OCI-M1 (cell line): ENCODE results near the gene TUBE1.
A peak's percentile ranks its signal among the peaks of the same experiment; 100 is the strongest.
"Not testable (repeated sequence)": the region's sequence is repeated elsewhere in the genome, so short reads cannot be mapped to it uniquely, and the experiment has no call there.

Experiments
- DNase-seq: peaks from one replicate; lab custom pipeline; 2025; lab: John Stamatoyannopoulos, UW

The TUBE1 gene

DNA sequence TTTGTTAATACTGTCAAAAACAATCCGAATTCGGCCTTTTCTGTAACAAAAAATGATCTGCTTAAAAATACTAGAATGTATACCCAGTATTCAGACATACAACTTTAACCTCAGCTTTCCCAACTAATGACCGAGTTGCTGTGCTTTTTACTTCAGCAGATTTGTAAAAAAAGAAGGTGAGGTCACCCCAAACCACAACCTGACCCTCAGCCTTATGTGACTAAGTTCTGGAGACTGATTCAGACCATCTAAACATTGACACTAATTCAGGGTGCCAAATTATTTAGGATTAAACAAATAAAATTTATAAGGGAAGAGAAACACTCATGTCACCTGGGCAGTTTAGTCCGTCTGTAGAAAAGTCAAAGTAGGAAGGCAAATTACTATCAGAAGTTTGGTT, 25.7 kb downstream of the TUBE1 start:
- no peak for DNase-seq

DNA sequence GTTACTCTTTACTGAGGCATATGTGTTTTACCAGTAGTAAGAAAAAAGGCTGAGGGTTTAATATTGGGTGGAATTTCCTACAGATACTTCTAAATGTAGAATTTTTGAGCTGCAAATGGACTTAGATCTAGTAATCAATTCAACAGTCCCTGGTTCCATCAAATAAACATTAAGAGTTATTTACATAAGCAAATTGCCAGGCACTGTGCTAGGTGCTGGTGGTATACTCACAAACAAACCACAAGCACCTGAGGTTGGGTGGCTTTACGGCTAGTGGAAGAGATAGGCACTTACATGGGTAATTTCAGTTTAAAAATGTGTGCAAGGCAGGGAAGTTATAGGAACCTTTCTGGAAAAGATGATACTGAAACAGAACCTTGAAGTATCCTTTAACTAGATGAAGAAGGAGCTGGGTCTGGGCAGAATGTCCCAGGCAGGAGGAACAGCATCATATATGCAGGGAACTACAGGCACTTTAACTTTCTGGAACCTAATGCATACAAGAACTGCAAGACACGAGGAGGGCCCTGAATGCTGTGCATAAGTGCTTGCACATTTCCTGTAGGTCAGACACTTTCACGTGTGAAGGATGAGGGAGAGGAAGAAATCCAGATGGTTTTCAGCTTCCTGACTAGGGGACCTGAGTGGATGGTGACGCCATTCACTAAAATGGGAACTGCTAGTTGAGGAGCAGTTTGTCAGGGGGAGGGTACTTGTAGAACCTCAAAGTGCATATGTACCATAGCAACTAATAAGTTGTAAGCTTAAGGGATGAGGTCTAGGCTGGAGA, 28.8 kb downstream of the TUBE1 start:
- DNase-seq, result no peak

DNA sequence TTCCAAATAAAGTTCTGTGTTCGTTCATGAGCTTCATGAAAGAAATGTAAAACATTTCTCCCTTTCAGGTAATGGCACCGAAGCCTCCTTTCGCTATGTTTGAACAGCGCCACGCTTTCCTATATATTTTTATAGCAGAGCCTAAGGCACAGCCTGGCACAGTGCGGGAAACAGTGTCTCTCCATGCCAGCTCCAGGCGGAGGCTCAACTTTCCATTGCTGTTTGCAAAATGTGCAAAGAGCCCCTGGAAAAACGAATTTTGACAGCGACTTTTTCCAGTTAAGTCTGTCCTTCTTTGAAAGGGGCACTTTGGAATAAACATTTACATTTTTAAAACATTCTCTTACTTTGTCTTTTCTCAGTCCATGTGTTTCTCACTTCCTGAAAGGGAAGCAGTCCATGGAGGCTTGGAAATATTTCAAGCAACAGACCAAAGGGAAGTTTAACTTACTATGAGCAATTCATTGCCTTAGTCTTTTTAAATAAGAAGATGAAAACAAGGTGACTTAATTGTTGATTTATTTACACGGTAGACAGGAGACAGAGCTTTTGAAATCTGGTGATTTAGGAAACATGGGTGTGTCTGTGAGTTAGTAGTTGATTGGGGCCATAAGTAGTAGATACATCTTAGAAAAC, 32.6 kb downstream of the TUBE1 start:
- DNase-seq, result no peak

DNA sequence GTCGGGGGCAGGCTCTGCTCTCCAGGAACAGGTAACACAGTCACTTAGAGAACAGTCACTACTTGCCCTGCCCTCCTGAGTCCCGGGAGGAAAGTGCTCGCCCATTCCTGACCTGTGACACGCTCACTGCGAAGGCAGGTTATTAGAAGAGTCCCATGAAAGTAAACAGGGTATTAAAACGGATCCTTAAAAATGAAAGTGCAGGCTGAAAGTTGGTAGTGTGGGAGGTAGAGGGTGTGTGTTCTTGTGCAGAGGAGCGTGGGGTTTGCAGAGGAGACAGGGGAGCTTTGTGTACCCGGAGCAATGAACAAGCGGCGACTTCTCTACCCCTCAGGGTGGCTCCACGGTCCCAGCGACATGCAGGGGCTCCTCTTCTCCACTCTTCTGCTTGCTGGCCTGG, 33.3 kb downstream of the TUBE1 start, which contains the start of gene CCN6:
Gene CCN6 (plus strand): TSS at position 104 of the 400 bp plus-strand sequence. CDS start 254 bp downstream, at position 358.
- DNase-seq, result no peak

DNA sequence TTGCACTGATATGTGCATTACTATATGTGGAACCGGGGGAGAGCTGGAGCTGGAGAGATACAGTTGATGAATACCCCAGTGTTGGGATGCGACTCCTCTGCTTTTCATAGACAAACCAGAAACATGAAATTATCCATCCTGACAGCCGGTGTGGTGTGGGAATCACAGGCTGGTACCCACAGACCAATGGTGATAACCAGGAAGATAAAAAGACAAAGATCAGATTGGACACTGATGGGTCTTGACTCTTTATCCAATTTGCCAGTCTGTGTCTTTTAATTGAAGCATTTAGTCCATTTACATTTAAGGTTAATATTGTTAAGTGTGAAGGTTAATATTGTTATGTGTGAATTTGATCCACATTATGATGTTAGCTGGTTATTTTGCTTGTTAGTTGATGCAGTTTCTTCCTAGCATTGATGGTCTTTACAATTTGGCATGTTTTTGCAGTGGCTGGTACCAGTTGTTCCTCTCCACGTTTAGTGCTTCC, 36.0 kb downstream of the TUBE1 start:
- not testable (repeated sequence) for DNase-seq

DNA sequence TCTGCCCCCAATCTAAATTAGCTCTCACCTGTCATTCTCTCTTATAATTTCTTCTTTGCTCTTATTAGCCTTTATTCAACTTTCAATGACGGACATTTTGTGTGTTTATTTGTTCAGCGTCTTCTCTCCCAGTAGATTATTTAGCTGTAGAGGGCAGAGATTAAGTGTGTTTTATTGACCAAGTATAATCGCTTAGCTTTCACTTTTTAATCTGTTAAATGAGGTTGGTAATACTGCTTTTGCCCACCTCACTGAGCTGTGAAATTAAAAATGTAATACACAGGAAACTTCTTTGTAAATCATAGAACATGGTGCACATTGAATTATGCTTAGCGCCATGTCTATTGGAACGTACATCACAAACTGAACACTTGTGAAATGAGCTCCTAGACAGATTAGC, 36.9 kb downstream of the TUBE1 start:
- DNase-seq, result no peak

DNA sequence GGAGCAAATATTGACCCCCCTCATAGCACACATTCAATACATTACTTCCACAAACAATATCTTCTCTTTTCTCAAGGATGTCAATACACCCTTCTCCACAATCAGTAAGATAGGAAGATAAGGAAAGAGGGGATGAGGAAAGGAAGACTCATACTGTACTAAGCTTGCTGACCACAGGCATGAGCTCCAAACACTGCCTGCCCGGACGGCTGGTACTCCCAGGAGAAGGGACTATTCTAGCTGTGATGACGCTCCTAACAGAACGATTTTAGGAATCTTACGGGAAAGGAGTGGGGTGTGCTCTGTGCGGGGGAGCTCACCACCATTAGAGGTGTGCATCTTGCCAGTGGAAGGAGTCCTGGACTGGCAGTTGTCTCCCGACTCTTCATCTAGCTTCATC, 37.3 kb downstream of the TUBE1 start:
- DNase-seq, result no peak

DNA sequence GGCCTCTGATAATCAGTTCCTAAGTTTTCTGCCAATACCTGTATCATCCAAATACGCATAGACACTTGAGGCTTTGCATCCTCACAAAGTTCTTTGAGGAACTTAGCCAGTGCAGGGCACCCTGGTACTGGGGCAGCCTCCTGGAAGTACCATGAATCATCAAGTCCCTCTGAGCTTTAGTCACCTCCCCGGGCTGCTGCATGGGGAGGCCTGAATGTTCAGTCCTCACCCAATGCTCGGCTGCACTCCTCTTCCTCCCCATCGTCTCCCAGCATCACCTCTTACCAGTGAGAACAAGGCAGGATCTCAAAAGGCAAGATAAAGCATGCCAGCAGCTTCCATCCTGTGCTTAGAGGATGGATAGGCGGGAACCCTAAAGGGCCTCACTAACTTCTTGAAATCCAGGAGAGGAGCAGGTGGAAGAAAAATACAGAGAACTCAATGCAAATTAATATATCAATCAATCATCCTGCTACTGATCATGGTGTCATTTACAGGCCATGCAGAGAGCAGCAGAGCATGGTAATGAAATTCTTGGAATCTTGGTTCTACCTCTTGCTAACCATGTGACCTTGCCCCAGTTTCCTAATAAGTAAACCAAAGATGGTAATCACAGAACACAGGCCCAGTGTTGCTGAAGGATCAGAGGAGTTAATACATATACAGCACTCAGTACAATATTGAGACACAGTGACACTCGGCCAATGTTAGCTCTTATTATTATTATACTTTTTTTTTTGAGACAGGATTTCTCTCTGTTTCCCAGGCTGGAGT, 38.1 kb downstream of the TUBE1 start:
- peak; percentile 26 for DNase-seq

DNA sequence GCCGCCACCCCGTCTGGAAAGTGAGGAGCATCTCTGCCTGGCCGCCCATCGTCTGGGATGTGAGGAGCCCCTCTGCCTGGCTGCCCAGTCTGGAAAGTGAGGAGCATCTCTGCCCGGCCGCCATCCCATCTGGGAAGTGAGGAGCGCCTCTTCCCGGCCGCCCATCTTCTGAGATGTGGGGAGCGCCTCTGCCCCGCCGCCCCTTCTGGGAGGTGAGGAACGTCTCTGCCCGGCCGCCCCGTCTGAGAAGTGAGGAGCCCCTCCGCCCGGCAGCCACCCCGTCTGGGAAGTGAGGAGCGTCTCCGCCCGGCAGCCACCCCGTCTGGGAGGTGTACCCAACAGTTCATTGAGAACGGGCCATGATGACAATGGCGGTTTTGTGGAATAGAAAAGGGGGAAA, 39.8 kb downstream of the TUBE1 start:
- not testable (repeated sequence) for DNase-seq

DNA sequence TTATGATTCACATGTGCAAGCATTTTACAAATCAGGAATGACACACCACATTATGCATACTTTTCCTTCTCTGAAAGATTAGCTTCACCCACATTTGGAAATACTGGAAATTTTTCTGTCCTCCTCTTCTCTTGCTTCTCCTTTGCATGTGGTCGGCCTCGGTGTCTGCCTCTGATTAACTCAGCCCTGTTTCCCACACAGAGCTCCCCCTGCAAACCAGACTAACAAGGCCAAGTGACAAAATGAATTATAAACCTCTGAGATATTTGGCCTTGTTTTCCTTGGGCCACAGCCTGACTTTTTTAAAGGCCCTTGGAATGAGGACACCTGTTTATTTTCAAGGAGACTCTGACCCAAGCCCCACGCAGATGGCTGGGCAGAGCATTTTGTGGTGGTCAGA, 42.4 kb downstream of the TUBE1 start:
- no peak for DNase-seq

DNA sequence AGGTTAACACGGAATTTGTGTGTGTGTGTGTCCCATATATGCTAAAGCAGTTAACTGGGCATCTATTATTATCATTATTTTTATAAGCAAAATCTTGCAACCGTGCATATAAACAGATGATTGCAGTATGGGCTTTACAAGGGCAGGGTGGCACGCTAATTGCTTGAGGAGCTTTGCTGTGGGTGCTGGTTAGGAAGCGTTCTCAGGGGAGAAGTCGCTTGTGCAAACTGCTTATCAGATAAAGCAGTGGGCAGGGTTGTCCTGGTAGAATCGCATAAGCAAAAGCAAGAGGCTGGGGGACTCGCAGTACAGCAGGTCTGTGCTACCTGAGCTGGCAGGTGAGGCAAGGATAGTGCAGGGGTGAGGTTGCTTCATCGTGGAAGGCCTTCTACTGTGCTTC, 43.1 kb downstream of the TUBE1 start:
- no peak for DNase-seq

DNA sequence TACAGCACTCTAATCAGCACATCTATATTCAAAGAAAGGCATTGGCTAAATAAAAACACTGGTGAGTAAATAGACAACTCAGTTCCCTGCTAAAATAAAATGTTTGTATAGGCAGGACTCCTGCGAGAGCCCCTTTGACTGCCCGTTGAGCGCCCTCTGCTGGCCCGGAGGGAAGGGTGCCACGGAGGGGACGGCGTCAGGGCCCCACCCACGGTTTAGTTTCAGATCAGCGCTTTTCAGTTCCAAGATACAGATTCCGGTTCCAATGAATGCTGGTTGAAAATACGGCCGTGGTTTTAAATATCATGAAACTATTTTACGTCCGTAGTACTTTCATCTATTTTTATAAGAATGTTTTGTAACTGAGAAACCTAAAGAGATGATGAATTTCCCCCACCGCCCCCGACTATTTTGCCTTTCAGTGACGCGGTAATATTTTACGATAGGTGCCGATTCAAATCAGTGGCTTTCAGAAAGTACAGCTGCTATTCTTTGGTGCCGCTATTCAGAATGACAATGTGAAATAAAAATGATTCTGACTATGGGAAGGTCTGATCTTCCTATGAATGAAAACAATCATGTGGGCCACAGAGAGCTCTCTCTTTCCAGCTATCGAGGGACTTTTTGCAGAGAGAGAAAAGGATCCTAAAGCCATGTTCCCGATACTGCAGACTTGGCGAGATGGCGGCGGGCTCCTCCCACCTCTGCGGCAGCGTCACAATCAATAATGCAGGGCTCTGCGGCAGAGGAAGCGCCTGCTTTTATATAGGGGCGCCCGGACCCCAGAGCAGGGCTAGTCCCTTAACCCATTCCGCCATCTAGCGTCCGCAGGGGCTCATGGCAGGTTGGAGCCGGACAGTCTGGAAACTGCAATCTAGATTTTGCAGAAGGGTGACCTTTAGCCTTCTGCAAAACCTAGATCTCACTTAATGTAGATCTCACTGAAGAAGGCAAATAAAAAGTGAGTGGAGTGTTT, 44.0 kb downstream of the TUBE1 start:
- DNase-seq, result peak; percentile 97

DNA sequence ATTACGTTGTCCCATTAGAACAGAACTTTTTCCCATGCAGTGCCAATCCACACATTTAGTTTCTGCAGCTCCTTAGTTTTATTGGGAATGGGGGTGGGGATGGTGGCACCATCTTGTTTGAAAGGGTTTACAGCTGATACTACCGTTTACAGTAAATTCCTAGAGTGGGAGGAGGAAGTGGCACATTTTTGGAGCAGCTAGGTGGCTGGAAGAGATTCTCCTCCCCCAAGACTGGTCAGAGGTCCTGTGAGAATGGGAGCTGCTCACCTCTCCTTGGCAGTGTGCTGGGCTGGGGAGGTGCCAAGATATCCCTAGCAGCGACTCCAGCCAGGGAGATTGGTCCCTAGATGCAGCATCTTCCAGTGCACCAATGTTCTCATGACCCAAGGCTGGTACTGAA, 45.7 kb downstream of the TUBE1 start:
- DNase-seq, result no peak

DNA sequence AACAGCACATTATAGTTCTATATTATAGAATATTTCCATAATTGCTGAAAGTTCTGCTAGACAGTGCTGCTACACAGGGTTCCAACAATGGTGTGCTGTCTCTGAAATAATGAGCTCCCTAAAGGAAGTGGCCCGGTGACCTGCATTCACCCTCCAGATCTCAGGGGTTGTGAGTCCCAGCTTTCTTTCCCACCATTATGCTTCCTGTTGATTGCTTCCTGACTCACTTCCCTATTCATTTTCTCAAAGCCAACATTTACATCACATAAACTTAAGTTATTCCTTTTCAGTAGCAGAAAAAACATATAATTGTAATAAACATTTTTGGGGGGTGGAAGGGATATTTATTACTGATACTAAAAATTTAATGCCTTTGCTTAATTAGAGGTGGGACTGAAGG, 46.3 kb downstream of the TUBE1 start:
- DNase-seq, result no peak

DNA sequence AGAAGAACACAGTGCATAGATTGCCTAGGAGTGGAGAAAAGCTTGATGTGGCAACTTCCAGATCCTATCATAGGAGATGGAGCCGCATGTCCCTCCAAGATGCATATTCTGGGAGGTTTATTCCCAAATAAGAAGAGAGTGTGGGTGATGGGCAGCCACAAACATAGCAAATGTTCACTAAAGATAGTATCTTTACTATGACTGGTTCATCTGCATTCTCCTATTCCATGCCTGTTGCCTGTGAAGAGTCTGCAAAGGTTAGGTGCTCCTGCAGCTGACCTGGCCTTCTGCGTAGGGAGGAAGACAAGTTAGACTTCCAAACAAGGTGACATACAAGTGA, 47.9 kb downstream of the TUBE1 start:
- no peak for DNase-seq

DNA sequence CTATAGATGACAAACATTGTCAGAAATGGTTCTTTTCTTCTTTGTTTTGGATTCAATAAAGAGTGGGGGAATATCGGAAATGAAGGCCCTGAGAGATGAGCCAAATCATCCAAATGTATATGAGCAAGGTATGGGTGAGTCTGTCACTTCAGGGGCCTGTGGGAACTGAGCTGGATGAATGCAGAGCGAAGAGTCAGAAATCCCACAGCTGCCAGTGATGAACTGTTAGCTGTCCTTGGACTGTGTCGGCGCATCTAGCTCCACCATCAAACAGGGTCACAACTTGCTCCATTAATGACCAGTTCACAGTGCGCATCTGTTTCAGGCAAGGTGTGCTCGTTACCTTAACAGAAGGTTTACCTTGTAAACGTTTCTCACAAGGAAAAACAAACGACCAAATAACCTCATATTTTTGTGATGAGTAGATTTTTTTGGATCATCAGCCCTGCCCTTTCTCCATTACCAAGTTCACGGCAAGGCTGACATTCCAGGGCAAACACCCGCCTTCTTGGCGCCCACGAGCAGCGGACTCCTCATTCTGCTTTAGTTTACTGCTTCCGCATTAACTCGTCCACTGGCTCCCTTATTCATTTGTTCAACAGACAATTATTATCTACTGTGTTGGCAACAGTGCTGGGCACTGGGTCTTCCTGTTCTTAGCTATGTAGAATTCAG, 48.4 kb downstream of the TUBE1 start:
- no peak for DNase-seq

DNA sequence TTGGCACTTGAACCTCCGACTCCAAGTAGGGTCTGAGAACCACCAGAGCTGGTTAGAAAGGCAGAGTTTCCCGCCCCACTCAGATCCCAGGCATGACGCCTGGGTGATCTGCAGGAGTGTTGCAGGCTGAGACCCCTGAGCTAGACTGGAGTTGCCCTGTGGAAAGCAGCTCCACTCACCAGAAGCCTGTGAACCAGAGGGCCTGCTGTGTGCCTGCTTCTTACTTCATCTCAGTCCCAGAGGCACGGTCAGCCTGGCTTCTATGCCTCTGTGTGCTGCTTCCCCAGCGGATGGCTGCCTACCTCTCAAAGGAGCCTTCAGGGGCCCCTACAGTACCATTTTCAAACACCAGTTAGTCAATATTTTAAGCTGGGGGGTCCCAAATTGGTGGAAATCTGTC, 49.0 kb downstream of the TUBE1 start:
- DNase-seq, result no peak

DNA sequence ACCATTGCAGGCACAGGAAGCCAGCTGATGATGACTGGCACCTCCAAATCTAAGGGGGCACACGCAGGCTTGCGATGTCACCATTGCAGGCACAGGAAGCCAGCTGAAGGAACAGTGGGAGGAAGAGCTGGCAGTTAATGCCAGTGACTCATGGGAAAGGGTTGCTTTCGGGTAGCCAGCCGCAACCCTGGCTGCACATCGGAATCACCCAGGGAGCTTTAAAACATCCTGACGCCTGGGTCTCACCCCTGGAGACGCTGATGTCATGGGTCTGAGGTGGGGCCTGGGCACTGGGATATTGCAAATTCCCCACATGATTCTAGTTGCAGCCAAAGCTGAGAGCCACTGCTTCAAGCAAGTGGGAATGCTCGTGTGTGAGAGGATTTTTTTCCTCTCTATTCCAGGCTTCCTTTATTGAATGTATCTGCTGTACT, 49.5 kb downstream of the TUBE1 start:
- no peak for DNase-seq

DNA sequence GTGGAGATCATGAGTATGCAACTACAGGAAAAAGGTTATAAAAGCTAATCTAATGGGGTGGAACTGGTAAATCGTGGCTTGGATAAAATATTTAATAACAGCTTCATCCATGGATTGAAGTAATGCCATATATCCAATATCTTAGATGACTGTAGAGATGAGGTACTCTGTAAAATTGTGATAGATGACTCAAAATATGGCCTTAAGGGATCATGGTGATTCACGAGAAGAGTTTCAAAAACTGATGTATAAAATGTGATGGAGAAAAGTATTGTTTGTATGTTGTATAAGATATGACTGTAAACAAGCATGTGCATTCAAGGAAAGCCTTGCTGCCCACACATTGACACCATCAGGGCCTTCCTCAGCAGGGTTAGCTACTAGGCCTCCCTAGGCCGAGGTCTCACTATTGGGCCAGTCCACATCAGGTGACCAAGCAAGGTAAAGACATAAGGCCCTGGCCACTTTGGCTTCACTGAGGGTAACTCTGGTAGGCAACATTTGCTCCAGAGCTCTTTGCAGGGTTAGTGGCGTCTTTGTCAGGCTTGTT, 51.1 kb downstream of the TUBE1 start:
- DNase-seq, result no peak

DNA sequence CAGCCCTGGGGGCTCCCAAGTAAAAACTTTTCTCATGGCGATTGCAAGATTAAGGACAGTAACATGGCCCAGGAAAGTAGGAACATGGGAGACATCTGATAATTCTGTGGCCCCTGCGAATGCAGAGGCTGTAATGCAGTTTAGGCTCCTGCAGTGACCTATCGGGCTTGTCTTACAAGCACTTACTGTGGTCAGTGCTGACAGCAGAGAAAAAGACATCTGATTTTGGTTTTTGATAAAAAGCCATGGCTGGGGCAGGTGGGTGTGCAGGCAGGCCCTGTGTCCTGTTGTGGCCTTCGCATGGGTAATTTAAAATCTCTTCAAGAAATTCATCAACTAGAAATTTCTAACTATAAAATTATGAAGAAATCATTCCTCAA, 52.7 kb downstream of the TUBE1 start:
- no peak for DNase-seq
